Measurements from ENCODE around the gene ZNF326. TPM values are rescaled to one million over a fixed set of nuclear protein-coding genes. Genes with fewer than 3 reads are reported as not detected.

The ZNF326 gene
- total RNA-seq, 1 donor from 2014 or later = 57.8 TPM

GRCh38 chr1:89958851-89959654 is 35.9 kb upstream of the ZNF326 start:
- Mint-ChIP-seq H3K9me3 (ENCODE audit: unreplicated experiment) (peaks cover 2% of the 10 kb centered on the region), H3K27ac (ENCODE audit: unreplicated experiment) (no peak overlapping the region), H3K27me3 (ENCODE audit: unreplicated experiment) (peaks cover 2% of the 10 kb centered on the region), H3K4me1 (ENCODE audit: low read depth, unreplicated experiment) (no peaks in the 10 kb centered on the region), H3K4me3 (ENCODE audit: unreplicated experiment) (no peak overlapping the region), H3K36me3 (ENCODE audit: unreplicated experiment) (peaks cover 9% of the 10 kb centered on the region)
- DNase-seq = no peak
- TF ChIP-seq CTCF (IDR thresholded peaks at IDR 0.05; ENCODE audit: partially characterized antibody, unreplicated experiment) = no peak

- no peak for TF ChIP-seq CTCF (IDR thresholded peaks at IDR 0.05; ENCODE audit: partially characterized antibody, unreplicated experiment)
- no peak for DNase-seq
- Mint-ChIP-seq H3K27ac (ENCODE audit: unreplicated experiment) (no peak overlapping the region), H3K36me3 (ENCODE audit: unreplicated experiment) (peaks cover 9% of the 10 kb centered on the region), H3K4me1 (ENCODE audit: low read depth, unreplicated experiment) (no peaks in the 10 kb centered on the region), H3K9me3 (ENCODE audit: unreplicated experiment) (peaks cover 2% of the 10 kb centered on the region), H3K4me3 (ENCODE audit: unreplicated experiment) (no peak overlapping the region), H3K27me3 (ENCODE audit: unreplicated experiment) (peaks cover 2% of the 10 kb centered on the region)
These were observed 35.2 kb upstream of the ZNF326 start for GRCh38 chr1:89959719-89960118.

DNA sequence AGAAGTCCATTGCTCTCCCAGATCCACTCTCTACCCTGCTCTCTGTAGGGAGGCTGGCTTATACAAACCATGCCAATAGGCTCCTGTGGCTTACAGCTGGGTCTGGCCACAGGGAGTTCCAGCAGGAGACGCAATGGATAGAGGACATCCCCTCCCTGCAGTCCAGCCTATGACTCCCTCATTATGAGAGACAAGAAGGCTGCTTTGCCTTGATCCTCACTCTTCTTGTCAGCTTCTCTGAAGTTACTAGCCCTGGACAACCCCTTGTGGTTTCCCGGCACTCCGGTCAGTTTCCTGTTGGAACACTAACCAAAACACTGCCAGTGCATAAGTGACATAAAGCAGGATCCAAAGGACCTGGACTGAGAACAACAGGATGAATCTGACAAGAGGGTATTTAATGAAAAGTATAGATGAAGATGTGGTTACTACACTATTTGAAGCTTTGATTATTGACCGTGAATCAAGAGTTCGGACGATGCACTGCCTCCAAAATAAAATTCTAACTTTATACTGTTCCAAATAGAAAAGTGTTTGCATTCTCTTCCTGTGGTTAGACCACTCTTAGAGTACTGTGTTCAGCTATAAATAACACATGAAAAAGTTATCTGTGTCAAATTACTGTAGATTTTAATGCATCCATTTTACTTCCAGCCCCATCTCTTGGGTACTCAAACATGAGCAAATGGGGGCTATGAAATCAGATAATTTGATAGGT is 32.7 kb upstream of the ZNF326 start:
- Mint-ChIP-seq H3K27me3 (ENCODE audit: unreplicated experiment) (peaks cover 2% of the 10 kb centered on the region), H3K4me3 (ENCODE audit: unreplicated experiment) (no peak overlapping the region), H3K4me1 (ENCODE audit: low read depth, unreplicated experiment) (peaks cover 2% of the 10 kb centered on the region), H3K27ac (ENCODE audit: unreplicated experiment) (no peak overlapping the region), H3K36me3 (ENCODE audit: unreplicated experiment) (peaks cover 9% of the 10 kb centered on the region), H3K9me3 (ENCODE audit: unreplicated experiment) (peaks cover 2% of the 10 kb centered on the region)
- DNase-seq = no peak
- TF ChIP-seq CTCF (IDR thresholded peaks at IDR 0.05; ENCODE audit: partially characterized antibody, unreplicated experiment) = no peak

DNA sequence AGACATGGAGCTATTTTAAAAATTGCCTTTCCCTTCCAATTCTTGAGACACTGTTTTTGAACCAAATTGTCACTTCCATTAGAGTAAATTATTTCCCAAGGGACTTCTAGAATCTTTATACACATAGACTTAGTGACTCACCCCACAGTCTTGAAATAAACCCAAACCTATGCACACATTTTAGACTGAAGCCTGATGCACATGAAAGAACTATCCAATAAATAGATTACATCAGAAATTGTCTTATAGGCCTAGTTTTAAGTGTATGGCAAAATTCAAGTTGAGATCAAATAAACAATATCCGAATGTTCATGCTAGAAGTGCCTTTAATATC is 32.2 kb upstream of the ZNF326 start:
- Mint-ChIP-seq H3K4me1 (ENCODE audit: low read depth, unreplicated experiment) (peaks cover 2% of the 10 kb centered on the region), H3K36me3 (ENCODE audit: unreplicated experiment) (peaks cover 9% of the 10 kb centered on the region), H3K4me3 (ENCODE audit: unreplicated experiment) (no peak overlapping the region), H3K27ac (ENCODE audit: unreplicated experiment) (no peak overlapping the region), H3K9me3 (ENCODE audit: unreplicated experiment) (peaks cover 2% of the 10 kb centered on the region), H3K27me3 (ENCODE audit: unreplicated experiment) (peaks cover 2% of the 10 kb centered on the region)
- DNase-seq = no peak
- TF ChIP-seq CTCF (IDR thresholded peaks at IDR 0.05; ENCODE audit: partially characterized antibody, unreplicated experiment) = no peak

GRCh38 chr1:89965193-89965768 is 29.6 kb upstream of the ZNF326 start:
- TF ChIP-seq CTCF (IDR thresholded peaks at IDR 0.05; ENCODE audit: partially characterized antibody, unreplicated experiment) = no peak
- Mint-ChIP-seq H3K4me1 (ENCODE audit: low read depth, unreplicated experiment) (peaks cover 2% of the 10 kb centered on the region), H3K4me3 (ENCODE audit: unreplicated experiment) (no peak overlapping the region), H3K9me3 (ENCODE audit: unreplicated experiment) (no peaks in the 10 kb centered on the region), H3K36me3 (ENCODE audit: unreplicated experiment) (no peaks in the 10 kb centered on the region), H3K27me3 (ENCODE audit: unreplicated experiment) (no peaks in the 10 kb centered on the region), H3K27ac (ENCODE audit: unreplicated experiment) (no peak overlapping the region)
- no peak for DNase-seq
